HG02943 (cell line): Measurements from ENCODE around the gene ARFGAP1.

ENCODE experiments used
- ATAC-seq: cut with Tn5 transposase; IDR thresholded peaks from one replicate; pipeline ENCODE4 v1.9.1; 2021; ENCODE audit warnings: mild to moderate bottlenecking, low read depth, moderate library complexity; ENCODE audit not compliant: unreplicated experiment

Gene ARFGAP1

GRCh38 chr20:63258781-63259180 is 13.8 kb upstream of the ARFGAP1 start:
- no peak for ATAC-seq

GRCh38 chr20:63259734-63260460 is 12.7 kb upstream of the ARFGAP1 start:
- no peak for ATAC-seq

DNA sequence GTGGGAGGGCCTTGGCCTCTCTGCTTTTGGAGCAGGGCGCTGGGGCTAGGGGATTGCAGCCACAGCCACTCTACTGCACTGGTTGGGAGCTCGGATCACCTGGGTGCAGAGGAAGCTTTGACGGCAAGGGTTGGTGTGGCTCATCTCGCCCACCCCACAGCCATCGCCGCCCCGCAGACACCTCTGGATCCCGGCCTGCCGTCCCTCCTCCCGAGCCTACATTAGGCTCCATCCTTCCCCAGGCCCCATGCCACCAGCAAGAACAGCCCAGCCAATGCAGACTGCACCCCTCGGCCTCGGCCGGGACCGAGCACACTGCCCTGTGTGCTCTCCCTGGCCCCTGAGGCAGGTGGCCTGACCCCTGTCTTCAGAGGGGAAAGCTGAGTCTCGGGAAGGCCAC is 12.1 kb upstream of the ARFGAP1 start:
- no peak for ATAC-seq

DNA sequence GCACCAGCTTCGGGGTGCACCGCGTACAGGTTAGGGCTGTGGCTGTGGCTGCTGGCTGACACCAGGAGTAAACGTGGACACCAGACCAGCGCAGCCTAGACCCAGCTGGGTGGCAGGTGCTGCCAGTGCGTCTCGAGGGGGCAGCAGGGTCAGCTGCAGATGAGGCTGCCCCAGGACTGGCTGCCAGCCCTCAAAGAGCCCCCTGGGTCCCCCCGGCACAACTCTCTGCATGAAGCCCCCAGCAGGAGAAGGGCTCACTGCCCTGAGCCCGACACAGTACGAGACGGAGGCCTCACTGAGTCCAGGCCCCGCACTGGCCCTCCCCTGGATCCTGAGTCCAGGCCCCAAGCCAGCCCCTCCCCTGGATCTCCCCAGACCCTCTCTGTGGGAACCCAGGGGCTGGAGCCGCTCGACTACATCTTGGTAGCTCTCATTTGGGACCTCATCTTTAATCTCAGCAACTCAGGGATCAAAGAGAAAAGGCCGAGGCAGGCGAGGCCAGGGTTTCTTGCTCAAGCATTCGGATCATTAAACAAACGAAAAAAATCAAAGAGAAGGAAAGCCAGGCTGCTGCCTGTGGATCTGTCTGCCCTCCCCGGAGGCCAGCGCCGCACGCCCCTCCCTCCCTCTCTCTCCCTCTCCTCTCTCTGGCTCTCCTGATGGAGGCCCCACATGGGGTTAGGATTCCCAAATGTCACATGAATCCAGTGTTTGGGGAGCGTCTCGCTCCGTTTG is 11.4 kb upstream of the ARFGAP1 start:
- no peak for ATAC-seq

DNA sequence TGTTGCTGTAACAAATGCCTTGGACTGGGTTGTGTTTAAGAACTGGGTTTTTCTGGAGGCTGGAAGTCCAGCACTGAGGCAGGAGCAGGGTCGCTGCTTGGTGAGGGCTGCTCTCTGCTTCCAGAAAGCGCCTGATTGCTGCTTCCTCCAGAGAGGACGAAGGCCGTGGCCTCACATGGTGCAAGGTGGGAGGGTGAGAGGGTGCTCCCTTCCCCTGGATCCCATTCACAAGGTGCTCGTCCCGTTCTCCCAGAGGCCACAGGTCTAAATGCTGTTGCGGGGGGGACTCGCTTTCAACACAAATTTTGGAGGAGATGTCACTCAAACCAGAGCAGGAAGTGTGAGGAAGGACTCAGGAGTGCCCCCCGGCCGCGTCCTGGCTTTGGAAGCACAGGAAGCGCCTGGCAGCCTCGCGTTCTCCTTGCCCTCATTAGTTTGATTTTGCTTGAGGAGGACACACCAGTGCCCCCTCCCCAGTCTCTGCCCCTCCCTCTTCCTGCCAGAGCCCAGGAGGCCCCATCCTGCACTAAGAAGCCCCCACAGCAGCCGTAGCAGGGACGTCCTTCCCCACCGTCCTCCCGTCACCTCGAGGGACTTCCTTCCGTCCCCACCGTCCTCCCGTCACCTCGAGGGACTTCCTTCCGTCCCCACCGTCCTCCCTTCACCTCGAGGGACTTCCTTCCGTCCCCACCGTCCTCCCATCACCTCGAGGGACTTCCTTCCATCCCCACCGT is 10.7 kb upstream of the ARFGAP1 start:
- ATAC-seq: no peak

GRCh38 chr20:63262836-63263235 is 9.8 kb upstream of the ARFGAP1 start:
- no peak for ATAC-seq

- no peak for ATAC-seq
Observed at GRCh38 chr20:63264000-63264399, 8.6 kb upstream of the ARFGAP1 start.

- no peak for ATAC-seq
Observed at GRCh38 chr20:63264519-63264918, 8.1 kb upstream of the ARFGAP1 start.

- no peak for ATAC-seq
Observed at GRCh38 chr20:63265891-63266515, 6.6 kb upstream of the ARFGAP1 start.

GRCh38 chr20:63267691-63268090 is 4.9 kb upstream of the ARFGAP1 start:
- no peak for ATAC-seq

DNA sequence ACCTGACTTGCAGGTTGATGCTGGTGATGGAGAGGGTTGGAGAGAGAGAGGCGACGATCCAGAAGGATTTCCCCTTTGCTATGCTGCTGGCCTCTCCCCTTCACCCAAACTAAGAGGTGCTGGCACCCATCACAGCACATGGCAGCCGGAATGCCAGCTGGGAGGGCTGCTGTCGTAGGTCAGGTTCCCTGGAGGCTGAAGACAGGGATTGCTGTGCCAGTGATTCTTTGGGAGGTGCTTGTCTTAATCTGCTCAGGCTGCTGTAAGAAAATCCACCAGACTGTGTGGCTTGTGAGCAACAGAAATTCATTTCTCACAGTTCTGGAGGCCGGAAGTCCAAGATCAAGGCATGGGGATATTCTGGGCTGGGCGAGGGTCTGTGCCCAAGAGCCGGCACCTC is 4.4 kb upstream of the ARFGAP1 start:
- ATAC-seq: no peak

DNA sequence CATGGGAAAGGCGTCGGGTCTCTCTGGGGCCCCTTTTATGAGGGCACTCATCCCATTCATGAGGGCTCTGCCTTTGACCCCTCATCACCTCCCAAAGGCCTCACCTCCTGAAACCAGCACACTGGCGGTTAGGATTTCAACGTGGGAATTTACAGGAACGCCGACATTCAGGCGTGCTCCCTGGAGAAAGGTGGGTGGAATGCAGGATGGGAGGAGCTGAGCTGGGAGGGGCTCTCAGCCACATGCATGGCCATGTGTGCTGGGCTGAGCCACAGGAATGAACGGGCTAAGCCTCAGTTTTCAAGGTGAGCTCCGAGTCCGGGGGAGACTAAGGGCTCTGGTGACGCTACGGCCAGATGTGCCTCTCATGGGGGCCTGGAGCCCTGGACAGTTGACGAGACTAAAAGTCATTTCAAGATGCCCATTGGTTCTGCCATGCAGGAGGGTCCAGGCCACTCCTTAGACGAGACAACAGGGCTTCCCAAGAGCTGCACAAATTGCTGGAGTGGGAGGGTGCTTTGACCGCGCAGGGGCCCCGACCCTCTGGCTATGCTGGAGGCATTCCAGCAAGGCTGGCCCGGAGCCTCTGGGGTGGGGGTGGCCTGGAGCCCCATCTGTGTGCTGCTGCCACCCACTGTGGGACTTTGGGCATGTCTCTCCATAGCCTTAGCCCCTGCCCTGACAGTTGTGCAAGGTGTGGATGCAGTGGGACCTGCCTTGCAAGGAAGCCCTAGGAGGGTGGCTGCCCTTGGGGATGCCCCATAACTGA is 3.8 kb upstream of the ARFGAP1 start:
- ATAC-seq: no peak

DNA sequence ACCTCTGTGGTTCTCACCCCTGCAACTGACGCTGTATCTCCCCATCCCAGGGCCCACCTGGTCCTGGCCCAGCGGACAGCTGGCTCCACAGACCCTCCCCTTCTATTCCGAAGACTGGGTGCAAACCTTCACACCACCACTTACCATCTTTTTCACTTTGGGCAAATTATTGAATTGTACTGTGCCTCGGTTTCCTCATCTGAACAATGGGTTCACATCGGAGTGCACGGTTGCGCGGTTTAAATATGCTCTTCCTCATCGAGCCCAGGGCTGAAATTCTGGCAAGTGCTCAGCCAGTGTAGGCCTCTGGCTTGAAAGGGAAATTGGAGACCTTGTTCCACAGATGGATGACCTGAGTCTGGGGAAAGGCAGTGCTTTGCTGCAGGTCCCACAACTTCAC is 2.9 kb upstream of the ARFGAP1 start:
- no peak for ATAC-seq

- no peak for ATAC-seq
Observed at GRCh38 chr20:63270606-63271325, 1.8 kb upstream of the ARFGAP1 start.

DNA sequence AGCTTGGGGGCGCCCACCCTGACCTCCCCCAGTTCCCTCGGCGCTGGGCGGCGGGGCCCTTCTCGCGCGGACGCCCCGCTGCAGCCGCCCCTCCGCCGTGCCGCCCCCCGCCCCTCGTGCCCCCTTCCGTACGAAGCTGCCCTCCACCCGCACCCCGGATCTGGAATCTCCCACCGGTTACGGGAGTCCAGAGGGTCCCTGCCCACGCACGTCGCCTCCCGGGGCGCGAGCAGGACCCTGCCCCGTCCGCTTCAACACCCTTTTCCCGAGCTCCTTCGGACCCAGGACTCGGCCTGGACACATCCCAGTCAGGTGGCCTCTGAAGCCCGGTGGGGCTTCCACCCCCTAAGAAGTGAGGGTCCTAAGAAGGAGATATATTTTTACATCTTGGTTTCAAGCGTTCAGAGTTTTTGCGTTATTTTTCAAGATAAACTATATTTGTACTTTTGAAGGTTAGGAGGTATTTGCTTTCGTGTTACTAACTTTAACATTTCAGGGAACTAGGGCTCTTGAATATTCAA is 506 bp downstream of the ARFGAP1 start:
- no peak for ATAC-seq

GRCh38 chr20:63273635-63274380 is 1.2 kb downstream of the ARFGAP1 start:
- ATAC-seq: no peak

GRCh38 chr20:63274381-63275228 is 2.0 kb downstream of the ARFGAP1 start:
- ATAC-seq: no peak

GRCh38 chr20:63275825-63276224 is 3.2 kb downstream of the ARFGAP1 start:
- no peak for ATAC-seq
